HEK293 (cell line): ENCODE results near the gene KBTBD4.

ENCODE experiments used
- CTCF ChIA-PET: fragments of 350-600 bp; formaldehyde crosslinking; extraction: SDS; loops from one replicate; lab custom pipeline; 2021; ENCODE audit warnings: antibody characterized with exemption; lab: Yijun Ruan, JAX
- POLR2A ChIA-PET: fragments of 300-600 bp; formaldehyde crosslinking; extraction: SDS; loops from one replicate; lab custom pipeline; 2020; ENCODE audit warnings: antibody characterized with exemption, inconsistent platforms; lab: Yijun Ruan, JAX
- H3K27ac ChIP-seq: fragments of 200-500 bp; sonication (Bioruptor generic); 2 replicates; pipeline ENCODE4 v1.5.1; 2014; ENCODE audit warnings: low read depth, low read length, control low read depth, inconsistent platforms; ENCODE audit errors: extremely low read depth
- H3K36me3 ChIP-seq, 2 experiments: fragments of 200-500 bp in 1 of 2; sonication (Bioruptor generic) in 1 of 2; 1 replicate in 1 of 2; 2 replicates in 1 of 2; pipeline ENCODE4 v1.5.1; 2014 to 2017; ENCODE audit warnings: inconsistent platforms in 2 of 2, low read length in 2 of 2; ENCODE audit not compliant: control insufficient read depth in 2 of 2, insufficient read depth in 1 of 2
- H3K4me1 ChIP-seq: fragments of 200-500 bp; sonication (Bioruptor generic); 2 replicates; pipeline ENCODE4 v1.5.1; 2014; ENCODE audit warnings: mild to moderate bottlenecking, low read length, inconsistent platforms; ENCODE audit not compliant: control insufficient read depth, insufficient read depth
- H3K4me3 ChIP-seq: 2 replicates; pipeline ENCODE4 v1.5.1; 2011; ENCODE audit warnings: low read depth, mild to moderate bottlenecking, control low read depth, low read length, moderate library complexity
- H3K9me3 ChIP-seq: fragments of 200-500 bp; sonication (Bioruptor generic); 2 replicates; pipeline ENCODE4 v1.5.1; 2014; ENCODE audit warnings: low read depth, low read length, inconsistent platforms; ENCODE audit not compliant: control insufficient read depth, insufficient read depth
- GLI2 ChIP-seq: fragments of 450-650 bp; formaldehyde crosslinking; IDR thresholded peaks from 2 replicates; pipeline ENCODE4; 2017; ENCODE audit warnings: missing biosample characterization, missing genetic modification characterization, low read depth, borderline replicate concordance
- KLF10 ChIP-seq: fragments of 450-650 bp; IDR thresholded peaks from 2 replicates; pipeline ENCODE4 v1.5.1; 2018; ENCODE audit warnings: missing biosample characterization, mild to moderate bottlenecking, missing genetic modification characterization
- MZF1 ChIP-seq: fragments of 450-650 bp; formaldehyde crosslinking; IDR thresholded peaks from 2 replicates; pipeline ENCODE4 v1.5.1; 2017; ENCODE audit warnings: missing biosample characterization, missing genetic modification characterization, borderline replicate concordance
- PRDM1 ChIP-seq: fragments of 450-650 bp; formaldehyde crosslinking; IDR thresholded peaks from 2 replicates; pipeline ENCODE4; 2016; ENCODE audit warnings: missing biosample characterization, missing genetic modification characterization
- SP3 ChIP-seq: fragments of 450-650 bp; formaldehyde crosslinking; IDR thresholded peaks from 2 replicates; pipeline ENCODE4 v1.5.1; 2016; ENCODE audit warnings: missing biosample characterization, missing genetic modification characterization
- ZNF133 ChIP-seq: fragments of 450-650 bp; formaldehyde crosslinking; IDR thresholded peaks from 2 replicates; pipeline ENCODE4 v1.5.1; 2016; ENCODE audit warnings: missing biosample characterization, missing genetic modification characterization
- ZNF146 ChIP-seq: fragments of 450-650 bp; formaldehyde crosslinking; IDR thresholded peaks from 2 replicates; pipeline ENCODE4 v1.5.1; 2016; ENCODE audit warnings: missing biosample characterization, missing genetic modification characterization
- ZNF157 ChIP-seq: fragments of 450-650 bp; formaldehyde crosslinking; IDR thresholded peaks from 2 replicates; pipeline ENCODE4 v1.5.1; 2016; ENCODE audit warnings: missing biosample characterization, missing genetic modification characterization
- ZNF202 ChIP-seq: fragments of 450-650 bp; formaldehyde crosslinking; IDR thresholded peaks from 2 replicates; pipeline ENCODE4 v1.5.1; 2016; ENCODE audit warnings: missing biosample characterization, missing genetic modification characterization, borderline replicate concordance
- ZNF248 ChIP-seq: fragments of 450-650 bp; formaldehyde crosslinking; IDR thresholded peaks from 2 replicates; pipeline ENCODE4 v1.5.1; 2017; ENCODE audit warnings: missing biosample characterization, missing genetic modification characterization
- ZNF302 ChIP-seq: fragments of 450-650 bp; formaldehyde crosslinking; IDR thresholded peaks from 2 replicates; pipeline ENCODE4 v1.5.1; 2016; ENCODE audit warnings: missing biosample characterization, missing genetic modification characterization, low read depth
- ZNF514 ChIP-seq: fragments of 450-650 bp; formaldehyde crosslinking; IDR thresholded peaks from 2 replicates; pipeline ENCODE4 v1.5.1; 2016; ENCODE audit warnings: missing biosample characterization, missing genetic modification characterization
- ZNF544 ChIP-seq: fragments of 450-650 bp; formaldehyde crosslinking; IDR thresholded peaks from 2 replicates; pipeline ENCODE4 v1.5.0; 2017; ENCODE audit warnings: missing biosample characterization, missing genetic modification characterization
- ZNF571 ChIP-seq: fragments of 450-650 bp; formaldehyde crosslinking; IDR thresholded peaks from 2 replicates; pipeline ENCODE4 v1.5.0; 2017; ENCODE audit warnings: missing biosample characterization, missing genetic modification characterization
- ZNF654 ChIP-seq: fragments of 450-650 bp; formaldehyde crosslinking; IDR thresholded peaks from 2 replicates; pipeline ENCODE4 v1.5.1; 2016; ENCODE audit warnings: low read depth, missing biosample characterization, missing genetic modification characterization
- ZNF670 ChIP-seq: fragments of 450-650 bp; formaldehyde crosslinking; IDR thresholded peaks from 2 replicates; pipeline ENCODE4 v1.5.1; 2016; ENCODE audit warnings: missing biosample characterization, missing genetic modification characterization, low read depth
- ZNF76 ChIP-seq: fragments of 450-650 bp; formaldehyde crosslinking; IDR thresholded peaks from 2 replicates; pipeline ENCODE4; 2016; ENCODE audit warnings: low read depth, missing biosample characterization, missing genetic modification characterization, borderline replicate concordance
- ZNF830 ChIP-seq: fragments of 450-650 bp; IDR thresholded peaks from 2 replicates; pipeline ENCODE4 v1.5.0; 2018; ENCODE audit warnings: missing biosample characterization, missing genetic modification characterization, low read depth, mild to moderate bottlenecking, moderate library complexity
- ZSCAN16 ChIP-seq: fragments of 450-650 bp; formaldehyde crosslinking; IDR thresholded peaks from 2 replicates; pipeline ENCODE4 v1.5.1; 2016; ENCODE audit warnings: missing biosample characterization, missing genetic modification characterization
- ZSCAN30 ChIP-seq: fragments of 450-650 bp; IDR thresholded peaks from 2 replicates; pipeline ENCODE4 v1.5.1; 2018; ENCODE audit warnings: missing biosample characterization, mild to moderate bottlenecking, missing genetic modification characterization, moderate library complexity
- ZSCAN5A ChIP-seq: fragments of 450-650 bp; formaldehyde crosslinking; IDR thresholded peaks from 2 replicates; pipeline ENCODE4 v1.5.1; 2016; ENCODE audit warnings: missing biosample characterization, missing genetic modification characterization
- TF ChIP-seq, protein P1 (sequence below): fragments of 450-650 bp; formaldehyde crosslinking; IDR thresholded peaks from 2 replicates; pipeline ENCODE4 v1.5.1; 2017; ENCODE audit warnings: missing biosample characterization, missing genetic modification characterization
- TF ChIP-seq, protein P2 (sequence below): fragments of 450-650 bp; formaldehyde crosslinking; IDR thresholded peaks from 2 replicates; pipeline ENCODE4 v1.5.1; 2016; ENCODE audit warnings: missing biosample characterization, missing genetic modification characterization
- TF ChIP-seq, protein P3 (sequence below): fragments of 450-650 bp; formaldehyde crosslinking; IDR thresholded peaks from 2 replicates; pipeline ENCODE4 v1.5.1; 2017; ENCODE audit warnings: missing biosample characterization, missing genetic modification characterization

Gene KBTBD4

DNA sequence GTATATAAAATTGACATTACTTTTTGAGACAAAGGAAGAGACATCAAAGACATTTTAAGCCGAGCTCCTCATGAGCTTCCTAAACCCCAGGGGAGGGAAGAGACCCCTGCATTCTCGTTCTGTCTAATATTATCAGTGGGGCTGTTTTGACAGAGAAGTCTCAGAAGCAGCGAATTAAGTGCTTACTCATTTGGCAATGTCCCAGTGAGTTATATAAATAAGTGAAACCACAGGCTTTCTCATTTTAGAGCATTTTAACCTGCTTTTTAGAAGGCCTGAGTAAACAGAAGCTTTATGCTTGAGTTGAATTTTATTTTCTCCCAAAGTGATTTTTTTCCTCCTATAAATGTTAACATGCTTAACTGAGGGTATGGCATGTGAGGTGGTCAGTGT is 38.6 kb upstream of the KBTBD4 start (continued):
- TF ChIP-seq, protein P1, sequence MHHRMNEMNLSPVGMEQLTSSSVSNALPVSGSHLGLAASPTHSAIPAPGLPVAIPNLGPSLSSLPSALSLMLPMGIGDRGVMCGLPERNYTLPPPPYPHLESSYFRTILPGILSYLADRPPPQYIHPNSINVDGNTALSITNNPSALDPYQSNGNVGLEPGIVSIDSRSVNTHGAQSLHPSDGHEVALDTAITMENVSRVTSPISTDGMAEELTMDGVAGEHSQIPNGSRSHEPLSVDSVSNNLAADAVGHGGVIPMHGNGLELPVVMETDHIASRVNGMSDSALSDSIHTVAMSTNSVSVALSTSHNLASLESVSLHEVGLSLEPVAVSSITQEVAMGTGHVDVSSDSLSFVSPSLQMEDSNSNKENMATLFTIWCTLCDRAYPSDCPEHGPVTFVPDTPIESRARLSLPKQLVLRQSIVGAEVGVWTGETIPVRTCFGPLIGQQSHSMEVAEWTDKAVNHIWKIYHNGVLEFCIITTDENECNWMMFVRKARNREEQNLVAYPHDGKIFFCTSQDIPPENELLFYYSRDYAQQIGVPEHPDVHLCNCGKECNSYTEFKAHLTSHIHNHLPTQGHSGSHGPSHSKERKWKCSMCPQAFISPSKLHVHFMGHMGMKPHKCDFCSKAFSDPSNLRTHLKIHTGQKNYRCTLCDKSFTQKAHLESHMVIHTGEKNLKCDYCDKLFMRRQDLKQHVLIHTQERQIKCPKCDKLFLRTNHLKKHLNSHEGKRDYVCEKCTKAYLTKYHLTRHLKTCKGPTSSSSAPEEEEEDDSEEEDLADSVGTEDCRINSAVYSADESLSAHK = no peak
- TF ChIP-seq ZNF514 (tag by site-specific recombination) (no peak), ZNF76 (no peak), SP3 (tag by site-specific recombination) (no peak), ZSCAN5A (tag by site-specific recombination) (no peak), ZNF146 (no peak), ZNF202 (tag by site-specific recombination) (no peak), ZNF248 (no peak)

DNA sequence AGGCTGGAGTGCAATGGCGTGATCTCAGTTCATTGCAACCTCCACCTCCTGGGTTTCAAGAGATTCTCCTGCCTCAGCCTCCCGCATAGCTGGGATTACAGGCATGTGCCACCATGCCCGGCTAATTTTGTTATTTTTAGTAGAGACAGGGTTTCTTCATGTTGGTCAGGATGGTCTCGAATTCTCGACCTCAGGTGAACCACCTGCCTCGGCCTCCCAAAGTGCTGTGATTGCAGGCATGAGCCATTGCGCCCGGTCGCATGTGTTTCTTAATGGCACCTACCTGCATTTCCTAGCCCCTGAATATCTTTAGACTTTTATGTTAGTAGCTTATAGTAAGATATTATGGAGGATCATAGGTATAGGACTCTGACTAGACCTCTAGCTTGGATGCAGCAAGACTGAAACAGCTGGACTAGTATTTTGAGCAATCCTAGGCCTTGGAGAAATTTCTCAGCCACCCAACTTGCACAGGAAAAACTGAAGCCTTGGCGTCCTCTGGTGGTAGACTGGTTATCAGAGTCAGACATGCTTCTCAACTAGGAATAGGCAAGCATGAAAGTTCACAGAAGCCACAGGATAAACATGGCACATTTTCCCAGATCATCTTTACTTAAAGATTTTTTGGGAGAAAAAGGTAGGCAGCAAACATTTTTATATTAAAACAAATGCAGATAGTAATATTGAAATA is 38.1 kb upstream of the KBTBD4 start:
- CTCF ChIA-PET = interaction anchor here (0.6 to 2.5 kb wide), 10 partner anchors 9 to 357 kb away, joined by 3 to 18 read pairs (median 5); partner anchors contain the start of gene C1QTNF4
- TF ChIP-seq, protein P2, sequence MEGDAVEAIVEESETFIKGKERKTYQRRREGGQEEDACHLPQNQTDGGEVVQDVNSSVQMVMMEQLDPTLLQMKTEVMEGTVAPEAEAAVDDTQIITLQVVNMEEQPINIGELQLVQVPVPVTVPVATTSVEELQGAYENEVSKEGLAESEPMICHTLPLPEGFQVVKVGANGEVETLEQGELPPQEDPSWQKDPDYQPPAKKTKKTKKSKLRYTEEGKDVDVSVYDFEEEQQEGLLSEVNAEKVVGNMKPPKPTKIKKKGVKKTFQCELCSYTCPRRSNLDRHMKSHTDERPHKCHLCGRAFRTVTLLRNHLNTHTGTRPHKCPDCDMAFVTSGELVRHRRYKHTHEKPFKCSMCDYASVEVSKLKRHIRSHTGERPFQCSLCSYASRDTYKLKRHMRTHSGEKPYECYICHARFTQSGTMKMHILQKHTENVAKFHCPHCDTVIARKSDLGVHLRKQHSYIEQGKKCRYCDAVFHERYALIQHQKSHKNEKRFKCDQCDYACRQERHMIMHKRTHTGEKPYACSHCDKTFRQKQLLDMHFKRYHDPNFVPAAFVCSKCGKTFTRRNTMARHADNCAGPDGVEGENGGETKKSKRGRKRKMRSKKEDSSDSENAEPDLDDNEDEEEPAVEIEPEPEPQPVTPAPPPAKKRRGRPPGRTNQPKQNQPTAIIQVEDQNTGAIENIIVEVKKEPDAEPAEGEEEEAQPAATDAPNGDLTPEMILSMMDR (tag by site-specific recombination) = peak; percentile 62; the same call in 1 of the 2 replicates
- TF ChIP-seq ZSCAN30 (tag by site-specific recombination) = 0 out of 2 replicates have a peak, but pooled peaks have one; percentile 19
- no peak for TF ChIP-seq KLF10 (tag by site-specific recombination)
- peak; percentile 73 for TF ChIP-seq ZNF654 (tag by site-specific recombination)
- Histone ChIP-seq H3K4me1 (no peaks in the 10 kb centered on the region), H3K36me3 (peaks cover 6 to 52% of the 10 kb centered on the region in 2 experiments), H3K4me3 (no peak overlapping the region), H3K9me3 (no peaks in the 10 kb centered on the region), H3K27ac (no peak overlapping the region)
- POLR2A ChIA-PET = no interaction called here

GRCh38 chr11:47615249-47615648 is 36.5 kb upstream of the KBTBD4 start:
- Histone ChIP-seq H3K27ac (no peak overlapping the region), H3K36me3 (peaks cover under 1 to 48% of the 10 kb centered on the region in 2 experiments), H3K9me3 (no peaks in the 10 kb centered on the region), H3K4me3 (no peak overlapping the region), H3K4me1 (no peaks in the 10 kb centered on the region)
- ChIA-PET POLR2A (interaction anchor here (0.8 kb wide), 1 partner anchor 73 kb away, joined by 4 read pairs; no protein-coding TSS in a partner anchor), CTCF (interaction anchor here (0.7 to 2.5 kb wide), 2 partner anchors 239 to 241 kb away, joined by 3 to 18 read pairs; no protein-coding TSS in a partner anchor)
- TF ChIP-seq ZNF544 (tag by site-specific recombination) (no peak), ZNF670 (tag by site-specific recombination) (no peak), ZNF157 (tag by site-specific recombination) (no peak), ZNF76 (no peak), PRDM1 (tag by site-specific recombination) (no peak), ZNF830 (tag by site-specific recombination) (no peak), ZSCAN16 (tag by site-specific recombination) (no peak), ZNF571 (tag by site-specific recombination) (no peak), MZF1 (tag by site-specific recombination) (no peak), ZNF133 (no peak), ZNF302 (tag by site-specific recombination) (no peak), GLI2 (no peak)
- TF ChIP-seq, protein P3, sequence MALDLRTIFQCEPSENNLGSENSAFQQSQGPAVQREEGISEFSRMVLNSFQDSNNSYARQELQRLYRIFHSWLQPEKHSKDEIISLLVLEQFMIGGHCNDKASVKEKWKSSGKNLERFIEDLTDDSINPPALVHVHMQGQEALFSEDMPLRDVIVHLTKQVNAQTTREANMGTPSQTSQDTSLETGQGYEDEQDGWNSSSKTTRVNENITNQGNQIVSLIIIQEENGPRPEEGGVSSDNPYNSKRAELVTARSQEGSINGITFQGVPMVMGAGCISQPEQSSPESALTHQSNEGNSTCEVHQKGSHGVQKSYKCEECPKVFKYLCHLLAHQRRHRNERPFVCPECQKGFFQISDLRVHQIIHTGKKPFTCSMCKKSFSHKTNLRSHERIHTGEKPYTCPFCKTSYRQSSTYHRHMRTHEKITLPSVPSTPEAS (tag by site-specific recombination) = no peak
